K562 (cell line): ENCODE results near the gene AKAP6. TPM values are rescaled to one million over a fixed set of nuclear protein-coding genes. Genes with fewer than 3 reads are reported as not detected.

Experiments used
- ATAC-seq: fragments of 200-7000 bp; cut with Tn5 transposase; 3 replicates; pipeline ENCODE4 v1.9.1; 2020; ENCODE audit warnings: moderate library complexity
- BruUV-seq: library from RNA; stranded (reverse); fragments of 400-500 nt; replicated peaks from 2 replicates; lab custom pipeline; 2021; lab: Mats Ljungman, UMichigan
- CTCF ChIA-PET: fragments of 300-600 bp; formaldehyde crosslinking; extraction: SDS; loops from one replicate; lab custom pipeline; 2021; ENCODE audit warnings: low intra/inter-chr PET ratio; lab: Yijun Ruan, JAX
- POLR2A ChIA-PET: fragments of 300-600, 350-650 bp; sonication (Branson Sonifier 250); formaldehyde crosslinking; extraction: SDS; loops from one replicate; lab custom pipeline; 2021; ENCODE audit warnings: antibody characterized with exemption, inconsistent platforms; lab: Yijun Ruan, JAX
- DNase-seq, 4 experiments: peaks; one replicate each; pipeline versions ENCODE4 v3.0.0 to v3.0.0-alpha.2; 2011 to 2018; ENCODE audit warnings: low spot score in 3 of 4, mixed read lengths in 3 of 4; ENCODE audit errors: extremely low read depth in 1 of 4
- FAIRE-seq: peaks from 2 replicates; lab custom pipeline; 2011; peaks lifted over from hg19 to GRCh38; lab: Jason Lieb, UNC
- H2AFZ ChIP-seq: 2 replicates; pipeline ENCODE4 v1.6.0; 2011; ENCODE audit warnings: low read depth, low read length, control low read depth, inconsistent platforms
- H3K27ac ChIP-seq: fragments of 200-600 bp; 3 replicates; pipeline ENCODE4 v1.8.0; 2011; ENCODE audit warnings: low read depth, mild to moderate bottlenecking, control low read depth, inconsistent platforms, low read length, moderate library complexity, mixed read lengths; ENCODE audit errors: extremely low read depth
- H3K27me3 ChIP-seq, 2 experiments: fragments of 300-600 bp in 1 of 2; 2 replicates in 1 of 2; 3 replicates in 1 of 2; pipeline versions ENCODE4 v1.6.0 to v1.8.0; 2011; ENCODE audit warnings: inconsistent platforms in 2 of 2, low read length in 2 of 2, mild to moderate bottlenecking in 1 of 2, mixed read lengths in 1 of 2, moderate library complexity in 1 of 2; ENCODE audit not compliant: control insufficient read depth in 2 of 2, insufficient read depth in 2 of 2
- H3K36me3 ChIP-seq: fragments of 300-600 bp; 3 replicates; pipeline ENCODE4 v1.8.0; 2011; ENCODE audit warnings: mild to moderate bottlenecking, low read length, inconsistent platforms; ENCODE audit not compliant: control insufficient read depth, insufficient read depth
- H3K4me1 ChIP-seq, 2 experiments: fragments of 200-600 bp in 1 of 2; replicated peaks in 1 of 2; 2 replicates in 1 of 2; 3 replicates in 1 of 2; pipeline versions ENCODE4 v1.5.1 to v1.8.0; 2011; ENCODE audit warnings: inconsistent platforms in 2 of 2, low read length in 2 of 2, mild to moderate bottlenecking in 1 of 2, mixed read lengths in 1 of 2, moderate library complexity in 1 of 2; ENCODE audit not compliant: control insufficient read depth in 2 of 2, insufficient read depth in 2 of 2
- H3K4me2 ChIP-seq: 2 replicates; pipeline ENCODE4 v1.6.1; 2011; ENCODE audit warnings: low read length, control low read depth, inconsistent platforms, mixed read lengths; ENCODE audit not compliant: insufficient read depth
- H3K4me3 ChIP-seq: fragments of 200-600 bp; sonication (generic), shearing (Covaris generic); 2 replicates; pipeline ENCODE4 v1.5.1; 2016; ENCODE audit warnings: control low read depth, inconsistent platforms
- H3K79me2 ChIP-seq: fragments of 200-600 bp; 3 replicates; pipeline ENCODE4 v1.8.0; 2011; ENCODE audit warnings: low read length, inconsistent platforms; ENCODE audit not compliant: control insufficient read depth, insufficient read depth
- H3K9ac ChIP-seq, 2 experiments: 2 replicates each; pipeline versions ENCODE4 v1.6.0 to v1.6.1; 2011; ENCODE audit warnings: low read depth in 2 of 2, low read length in 2 of 2, control low read depth in 1 of 2, inconsistent platforms in 1 of 2, mild to moderate bottlenecking in 1 of 2, mixed read lengths in 1 of 2; ENCODE audit not compliant: insufficient read depth in 1 of 2
- H3K9me1 ChIP-seq: one replicate; pipeline ENCODE4 v1.6.0; 2011; ENCODE audit warnings: inconsistent platforms, mild to moderate bottlenecking, low read length, moderate library complexity; ENCODE audit not compliant: control insufficient read depth, insufficient read depth
- H3K9me3 ChIP-seq: replicated peaks from 2 replicates; pipeline ENCODE4 v1.5.1; 2011; ENCODE audit warnings: low read depth, low read length, inconsistent platforms; ENCODE audit not compliant: control insufficient read depth, insufficient read depth
- H4K20me1 ChIP-seq: replicated peaks from 2 replicates; pipeline ENCODE4 v1.6.1; 2011; ENCODE audit warnings: low read length, inconsistent platforms, mixed read lengths; ENCODE audit not compliant: control insufficient read depth, insufficient read depth
- CSDE1 ChIP-seq, 2 experiments: fragments of 450-650 bp; IDR thresholded peaks; 2 replicates each; pipeline ENCODE4 v1.6.1; 2016; ENCODE audit warnings: mild to moderate bottlenecking in 1 of 2
- FOXA3 ChIP-seq, 2 experiments: fragments of 450-650 bp in 1 of 2; sonication (generic) in 1 of 2; formaldehyde crosslinking; IDR thresholded peaks in 1 of 2; conservative IDR thresholded peaks in 1 of 2; 2 replicates each; pipeline versions ENCODE4 v1.4.0 to v1.8.0; 2020 to 2022; ENCODE audit warnings: mild to moderate bottlenecking in 2 of 2, missing genetic modification reagents in 1 of 2
- GTF2E2 ChIP-seq: fragments of 200-800 bp; sonication (Bioruptor generic); IDR thresholded peaks from 2 replicates; pipeline ENCODE4 v1.6.1; 2016; ENCODE audit warnings: missing genetic modification characterization, missing compliant biosample characterization
- RBM25 ChIP-seq: fragments of 200-400 bp; formaldehyde crosslinking; IDR thresholded peaks from 2 replicates; pipeline ENCODE4 v1.6.1; 2018; ENCODE audit warnings: low read length, low read depth, moderate library complexity; ENCODE audit not compliant: severe bottlenecking
- SMARCB1 ChIP-seq: IDR thresholded peaks from 2 replicates; pipeline ENCODE4 v1.6.1; 2011; ENCODE audit warnings: improper control_type of control experiment, low read depth; ENCODE audit not compliant: insufficient read length
- ZBTB40 ChIP-seq, 2 experiments: fragments of 450-650 bp in 1 of 2; sonication (generic) in 1 of 2; formaldehyde crosslinking in 1 of 2; IDR thresholded peaks; 2 replicates each; pipeline versions ENCODE4 v1.7.1 to v1.9.0; 2016 to 2022; ENCODE audit warnings: inconsistent platforms in 1 of 2, mild to moderate bottlenecking in 1 of 2, missing genetic modification reagents in 1 of 2
- ZEB2 ChIP-seq: fragments of 450-650 bp; IDR thresholded peaks from 2 replicates; pipeline ENCODE4 v1.6.1; 2016
- ZNF165 ChIP-seq: fragments of 250-450 bp; sonication (Bioruptor Pico); IDR thresholded peaks from 2 replicates; pipeline ENCODE4 v1.4.0; 2020; ENCODE audit warnings: borderline replicate concordance
- ZNF507 ChIP-seq: conservative IDR thresholded peaks from 2 replicates; pipeline ENCODE4 v1.6.1; 2017; ENCODE audit warnings: missing genetic modification characterization, missing compliant biosample characterization
- ZNF766 ChIP-seq: fragments of 200-800 bp; sonication (Bioruptor generic); conservative IDR thresholded peaks from 2 replicates; pipeline ENCODE4 v1.6.1; 2016; ENCODE audit warnings: missing genetic modification characterization, missing compliant biosample characterization
- WGBS: fragments of 100-300 bp; shearing (Covaris generic); methylation state at CpG from one replicate; pipeline ENCODE4 v1.1.6; 2016; ENCODE audit warnings: low coverage, mixed read lengths; ENCODE audit not compliant: insufficient coverage; ENCODE audit errors: missing lambda C conversion rate; 5-methylcytosine and 5-hydroxymethylcytosine counted together
- in situ Hi-C: fragments of 300-500 bp; cut with MboI; formaldehyde crosslinking; loops from 4 replicates; pipeline ENCODE4 v1.15.0; 2018; ENCODE audit warnings: inconsistent platforms, mixed read lengths
- intact Hi-C: fragments of 100-400 bp; cut with micrococcal nuclease; formaldehyde crosslinking; loops from 2 replicates; pipeline ENCODE4 v1.14.2; 2022
- polyA plus RNA-seq, 8 experiments: library from polyadenylated mRNA; depleted of rRNA in 4 of 8; stranded (reverse) in 5 of 8; unstranded in 3 of 8; fragments of >200 nt; fragmentation: Nextera tagmentation in 2 of 8; fragmentation: Illumina TruSeq in 1 of 8; extraction: Ambion mirVana in 2 of 8; extraction: Trizol in 1 of 8; gene quantifications; 2 replicates each; pipeline versions ENCODE4 v1.2.1 to v1.2.3, GENCODE V29; 2011 to 2014; ENCODE audit warnings: inconsistent platforms in 1 of 8, missing spikeins in 1 of 8
- total RNA-seq, 7 experiments: library from RNA; depleted of rRNA in 6 of 7; stranded (reverse); fragments of >200 nt in 6 of 7; fragmentation: Illumina TruSeq in 2 of 7; extraction: Trizol in 2 of 7; gene quantifications; 2 replicates each; pipeline versions ENCODE4 v1.2.1 to v1.2.3, GENCODE V29; 2011 to 2021; ENCODE audit warnings: low replicate concordance in 1 of 7

Gene AKAP6
- total and polyA plus RNA-seq, 9 of the 15 experiments (the other 6 are each of a cell fraction or from before 2014, with no cell fraction given), result 0.03 to 1.7 (median 0.48) TPM

GRCh38 chr14:32738206-32738871 lies 409.2 kb downstream of the AKAP6 start:
- no peaks in the 10 kb centered on the region for H3K27me3 ChIP-seq
- BruUV-seq, result no TSS peak
- ATAC-seq, result no peak

More at GRCh38 chr14:32738206-32738871, 409.2 kb downstream of the AKAP6 start:
- intact Hi-C loops, result no loop called here
- H3K79me2 ChIP-seq, result no peaks in the 10 kb centered on the region
- 0% methylated on average over 5 of the region's 5 CpGs for WGBS
- H3K9me1 ChIP-seq, result no peaks in the 10 kb centered on the region
- TF ChIP-seq FOXA3 (CRISPR knock-in tag; conservative IDR thresholded peaks at IDR 0.05 in 1 of 2, IDR thresholded peaks at IDR 0.05 in 1 of 2) (no peak), RBM25 (no peak), GTF2E2 (no peak), ZNF766 (no peak), CSDE1 (IDR thresholded peaks at IDR 0.05) (no peak), ZBTB40 (IDR thresholded peaks at IDR 0.05) (no peak), ZBTB40 (CRISPR knock-in tag; IDR thresholded peaks at IDR 0.05) (no peak), ZEB2 (no peak), ZNF507 (no peak), ZNF165 (CRISPR knock-in tag) (no peak), SMARCB1 (no peak)
- ChIA-PET CTCF (no interaction called here), POLR2A (no interaction called here)
- FAIRE-seq (no peak), DNase-seq (no peak)
- no peaks in the 10 kb centered on the region for H4K20me1 ChIP-seq
- H2AFZ ChIP-seq, result no peak overlapping the region
- no peak overlapping the region for H3K9ac ChIP-seq
- no peaks in the 10 kb centered on the region for H3K4me1 ChIP-seq
- H3K36me3 ChIP-seq, result no peaks in the 10 kb centered on the region
- H3K9me3 ChIP-seq, result no peaks in the 10 kb centered on the region
- no peak overlapping the region for H3K4me3 ChIP-seq
- no peak overlapping the region for H3K27ac ChIP-seq
- in situ Hi-C loops, result no loop called here
- H3K4me2 ChIP-seq, result no peak overlapping the region
